ENCODE results near the gene MYL6.

DNA sequence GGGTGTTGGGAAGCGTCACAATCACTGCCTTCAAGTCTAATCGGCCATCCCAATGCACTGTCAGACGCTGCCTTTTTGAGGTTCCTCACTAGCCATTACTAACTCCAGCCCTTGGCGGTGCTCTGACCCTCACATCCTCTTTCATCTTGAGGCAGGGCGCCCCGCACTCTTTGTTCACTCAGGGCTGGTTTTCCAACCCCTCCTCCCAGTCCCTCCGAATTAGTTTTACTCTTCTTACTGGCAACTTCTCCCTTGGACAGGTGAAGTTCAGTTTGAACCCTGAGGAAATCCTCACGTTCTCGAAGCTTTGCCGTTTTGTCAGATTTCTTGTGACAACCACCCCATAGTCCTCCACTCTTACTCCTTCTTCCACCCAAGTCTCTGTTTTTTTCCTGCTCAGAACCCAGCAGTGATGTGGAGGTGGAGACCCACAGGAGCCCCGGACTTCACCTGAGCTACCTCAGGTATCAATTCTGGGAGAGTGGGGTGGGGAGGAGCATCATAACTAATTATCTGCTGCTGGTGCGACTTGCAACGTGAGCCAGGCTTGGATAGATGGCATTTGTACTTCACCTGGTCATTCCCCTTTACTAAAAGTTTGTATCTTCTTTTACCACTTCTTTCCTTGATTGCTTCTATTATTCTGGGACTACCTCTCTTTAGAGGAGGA, 39.3 kb upstream of the MYL6 start:
- TF ChIP-seq, protein P1, sequence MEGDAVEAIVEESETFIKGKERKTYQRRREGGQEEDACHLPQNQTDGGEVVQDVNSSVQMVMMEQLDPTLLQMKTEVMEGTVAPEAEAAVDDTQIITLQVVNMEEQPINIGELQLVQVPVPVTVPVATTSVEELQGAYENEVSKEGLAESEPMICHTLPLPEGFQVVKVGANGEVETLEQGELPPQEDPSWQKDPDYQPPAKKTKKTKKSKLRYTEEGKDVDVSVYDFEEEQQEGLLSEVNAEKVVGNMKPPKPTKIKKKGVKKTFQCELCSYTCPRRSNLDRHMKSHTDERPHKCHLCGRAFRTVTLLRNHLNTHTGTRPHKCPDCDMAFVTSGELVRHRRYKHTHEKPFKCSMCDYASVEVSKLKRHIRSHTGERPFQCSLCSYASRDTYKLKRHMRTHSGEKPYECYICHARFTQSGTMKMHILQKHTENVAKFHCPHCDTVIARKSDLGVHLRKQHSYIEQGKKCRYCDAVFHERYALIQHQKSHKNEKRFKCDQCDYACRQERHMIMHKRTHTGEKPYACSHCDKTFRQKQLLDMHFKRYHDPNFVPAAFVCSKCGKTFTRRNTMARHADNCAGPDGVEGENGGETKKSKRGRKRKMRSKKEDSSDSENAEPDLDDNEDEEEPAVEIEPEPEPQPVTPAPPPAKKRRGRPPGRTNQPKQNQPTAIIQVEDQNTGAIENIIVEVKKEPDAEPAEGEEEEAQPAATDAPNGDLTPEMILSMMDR (IDR thresholded peaks at IDR 0.05), result no peak
- no peak for TF ChIP-seq POLR2A (IDR thresholded peaks at IDR 0.05)
